GM12878 (cell line): ENCODE measurements around the gene RBMS3. TPM values are rescaled to one million over a fixed set of nuclear protein-coding genes. Genes with fewer than 3 reads are reported as not detected.

ENCODE experiments used
- ATAC-seq: fragments of 200-7000 bp; cut with Tn5 transposase; 3 replicates; pipeline ENCODE4 v1.9.1; 2020; ENCODE audit warnings: mild to moderate bottlenecking, moderate library complexity
- BruUV-seq: library from RNA; stranded (reverse); fragments of 400-500 nt; replicated peaks from 2 replicates; lab custom pipeline; 2021; lab: Mats Ljungman, UMichigan
- CTCF ChIA-PET: fragments of 300-600 bp; sonication (Branson Sonifier 250); formaldehyde crosslinking; extraction: SDS; loops from one replicate; lab custom pipeline; 2021; ENCODE audit warnings: inconsistent platforms; lab: Yijun Ruan, JAX
- POLR2A ChIA-PET: fragments of 350-600 bp; formaldehyde crosslinking; extraction: SDS; loops from one replicate; lab custom pipeline; 2021; ENCODE audit warnings: inconsistent platforms; lab: Charles Lee
- RAD21 ChIA-PET: fragments of 300-600 bp; sonication (Branson Sonifier 250); formaldehyde crosslinking; loops from one replicate; lab custom pipeline; 2023; ENCODE audit warnings: antibody characterized with exemption; ENCODE audit not compliant: unreplicated experiment; lab: Charles Lee
- SMC1A ChIA-PET: fragments of 300-600 bp; sonication (Branson Sonifier 250); formaldehyde crosslinking; loops from one replicate; lab custom pipeline; 2023; ENCODE audit not compliant: unreplicated experiment, uncharacterized antibody; lab: Charles Lee
- DNase-seq: peaks from one replicate; pipeline ENCODE4 v3.0.0-alpha.2; 2011; ENCODE audit warnings: low read depth, low spot score
- FAIRE-seq: peaks from 3 replicates; lab custom pipeline; 2011; peaks lifted over from hg19 to GRCh38; lab: Jason Lieb, UNC
- H2AFZ ChIP-seq: 2 replicates; pipeline ENCODE4 v1.6.0; 2011; ENCODE audit warnings: low read depth, low read length, control low read depth; ENCODE audit not compliant: control insufficient read depth
- H3K27ac ChIP-seq: 2 replicates; pipeline ENCODE4 v1.5.1; 2011; ENCODE audit warnings: control low read depth; ENCODE audit not compliant: control insufficient read depth, insufficient read depth
- H3K27me3 ChIP-seq, 2 experiments: replicated peaks in 1 of 2; 2 replicates each; pipeline versions ENCODE4 v1.6.0 to v1.6.1; 2011; ENCODE audit warnings: low read length in 1 of 2; ENCODE audit not compliant: control insufficient read depth in 2 of 2, insufficient read depth in 2 of 2
- H3K36me3 ChIP-seq, 2 experiments: 2 replicates each; pipeline ENCODE4 v1.5.1; 2011; ENCODE audit warnings: low read length in 1 of 2; ENCODE audit not compliant: control insufficient read depth in 2 of 2, insufficient read depth in 2 of 2
- H3K4me1 ChIP-seq: 2 replicates; pipeline ENCODE4 v1.6.1; 2011; ENCODE audit warnings: mild to moderate bottlenecking, low read length, moderate library complexity, mixed read lengths; ENCODE audit not compliant: control insufficient read depth, insufficient read depth
- H3K4me2 ChIP-seq: 2 replicates; pipeline ENCODE4 v1.6.0; 2011; ENCODE audit warnings: control low read depth; ENCODE audit not compliant: control insufficient read depth, insufficient read depth
- H3K4me3 ChIP-seq: fragments of 200-600 bp; sonication (generic); 2 replicates; pipeline ENCODE4 v1.5.1; 2016
- H3K79me2 ChIP-seq: 2 replicates; pipeline ENCODE4 v1.6.0; 2011; ENCODE audit warnings: low read length; ENCODE audit not compliant: control insufficient read depth, insufficient read depth
- H3K9ac ChIP-seq: 2 replicates; pipeline ENCODE4 v1.8.0; 2011; ENCODE audit warnings: low read length, control low read depth, mixed read lengths; ENCODE audit not compliant: control insufficient read depth, insufficient read depth
- H3K9me3 ChIP-seq: replicated peaks from 3 replicates; pipeline ENCODE4 v1.5.1; 2011; ENCODE audit warnings: mild to moderate bottlenecking, low read length; ENCODE audit not compliant: control insufficient read depth, insufficient read depth
- H4K20me1 ChIP-seq: 2 replicates; pipeline ENCODE4 v1.6.0; 2011; ENCODE audit not compliant: control insufficient read depth, insufficient read depth
- CHD2 ChIP-seq: IDR thresholded peaks from 2 replicates; pipeline ENCODE4 v1.6.1; 2011; ENCODE audit warnings: low read depth, low read length, improper control_type of control experiment, borderline replicate concordance
- EP300 ChIP-seq, 2 experiments: fragments of 150-350 bp in 1 of 2; IDR thresholded peaks; 2 replicates each; pipeline ENCODE4 v1.6.1; 2011 to 2012; ENCODE audit warnings: low read depth in 2 of 2, low read length in 2 of 2, borderline replicate concordance in 1 of 2, improper control_type of control experiment in 1 of 2, inconsistent platforms in 1 of 2; ENCODE audit not compliant: control insufficient read depth in 1 of 2
- GABPA ChIP-seq: IDR thresholded peaks from 2 replicates; pipeline ENCODE4 v1.6.1; 2014; ENCODE audit warnings: antibody characterized with exemption, low read depth, mild to moderate bottlenecking, inconsistent platforms
- HCFC1 ChIP-seq: fragments of 150-350 bp; IDR thresholded peaks from 2 replicates; pipeline ENCODE4 v1.6.1; 2014; ENCODE audit warnings: low read length
- POLR2AphosphoS2 ChIP-seq: IDR thresholded peaks from 2 replicates; pipeline ENCODE4 v1.6.1; 2011; ENCODE audit warnings: low read depth, mild to moderate bottlenecking, low read length, improper control_type of control experiment, moderate library complexity
- SMARCA5 ChIP-seq: fragments of 450-650 bp; IDR thresholded peaks from 2 replicates; pipeline ENCODE4 v1.6.1; 2017; ENCODE audit warnings: mild to moderate bottlenecking
- STAT1 ChIP-seq: fragments of 450-650 bp; conservative IDR thresholded peaks from 2 replicates; pipeline ENCODE4 v1.6.1; 2014; ENCODE audit warnings: antibody characterized with exemption, mild to moderate bottlenecking
- TARDBP ChIP-seq: IDR thresholded peaks from 2 replicates; pipeline ENCODE4 v1.6.1; 2016; ENCODE audit warnings: borderline replicate concordance
- TCF3 ChIP-seq: IDR thresholded peaks from 2 replicates; pipeline ENCODE4 v1.6.1; 2012; ENCODE audit warnings: low read depth, mild to moderate bottlenecking, low read length, borderline replicate concordance; ENCODE audit not compliant: insufficient read depth
- WGBS: methylation state at CpG from one replicate; pipeline ENCODE4 v1.1.6; 2016; ENCODE audit warnings: low lambda C conversion rate; ENCODE audit not compliant: insufficient replicate concordance, insufficient coverage; ENCODE audit errors: missing lambda C conversion rate; 5-methylcytosine and 5-hydroxymethylcytosine counted together
- in situ Hi-C: fragments of 300-500 bp; cut with MboI; formaldehyde crosslinking; loops from 9 replicates; pipeline ENCODE4 v1.14.3; 2018; ENCODE audit warnings: mixed read lengths
- intact Hi-C: fragments of 100-400 bp; cut with micrococcal nuclease; formaldehyde crosslinking; loops from one replicate; pipeline ENCODE4 v1.14.2; 2022; ENCODE audit not compliant: unreplicated experiment
- polyA plus RNA-seq, 11 experiments: library from polyadenylated mRNA; depleted of rRNA in 4 of 11; unstranded in 6 of 11; stranded (reverse) in 5 of 11; fragments of >200 nt; fragmentation: Nextera tagmentation in 4 of 11; fragmentation: Illumina TruSeq in 1 of 11; extraction: Ambion mirVana in 4 of 11; extraction: Trizol in 1 of 11; gene quantifications; 1 replicate in 1 of 11; 2 replicates in 10 of 11; pipeline versions ENCODE4 v1.2.1 to v1.2.3, GENCODE V29; 2011 to 2016; ENCODE audit warnings: inconsistent platforms in 2 of 11, missing spikeins in 2 of 11, low read depth in 1 of 11
- total RNA-seq, 4 experiments: library from RNA; depleted of rRNA in 3 of 4; stranded (reverse); fragments of >200 nt in 3 of 4; fragmentation: Illumina TruSeq in 1 of 4; extraction: Trizol in 1 of 4; gene quantifications; 2 replicates each; pipeline versions ENCODE4 v1.2.1 to v1.2.3, GENCODE V29; 2013 to 2021
- TF ChIP-seq, protein P1 (sequence below): fragments of 450-650 bp; IDR thresholded peaks from 2 replicates; pipeline ENCODE4 v1.6.1; 2017; ENCODE audit warnings: antibody characterized with exemption, mild to moderate bottlenecking, moderate library complexity
- TF ChIP-seq, protein P2 (sequence below): IDR thresholded peaks from 2 replicates; pipeline ENCODE4 v1.6.1; 2012; ENCODE audit warnings: low read depth, low read length, improper control_type of control experiment
- TF ChIP-seq, protein P3 (sequence below): fragments of 450-650 bp; IDR thresholded peaks from 2 replicates; pipeline ENCODE4 v1.6.1; 2016; ENCODE audit warnings: mild to moderate bottlenecking

The RBMS3 gene
- total and polyA plus RNA-seq, 10 of the 15 experiments (the other 5 are each of a cell fraction or from before 2014, with no cell fraction given), result 0.79 to 4.7 (median 3.1) TPM

DNA sequence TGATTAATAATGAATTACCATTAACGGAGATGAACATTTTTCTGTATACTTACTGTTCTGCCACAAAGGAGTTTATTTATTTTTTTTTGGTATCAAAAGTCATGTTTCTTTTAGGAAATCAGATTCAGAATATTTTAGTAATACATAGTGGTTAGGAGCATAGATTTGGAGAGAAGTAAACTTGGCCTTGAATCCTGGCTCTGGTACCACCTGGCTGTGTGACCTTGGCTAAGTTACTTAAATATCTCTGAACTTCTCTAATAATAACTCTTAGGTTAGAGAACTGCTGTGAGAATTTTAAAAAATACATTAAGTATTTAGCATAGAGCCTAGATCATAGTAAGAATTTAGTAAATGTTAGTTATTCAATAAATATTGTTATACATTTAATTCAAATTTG lies 309.1 kb downstream of the RBMS3 start:
- no TSS peak for BruUV-seq
- intact Hi-C loops (no loop called here), in situ Hi-C loops (no loop called here)
- no peak for FAIRE-seq
- Histone ChIP-seq H3K4me2 (no peak overlapping the region), H3K79me2 (no peaks in the 10 kb centered on the region), H3K36me3 (no peaks in the 10 kb centered on the region), H3K9ac (no peak overlapping the region), H4K20me1 (no peaks in the 10 kb centered on the region), H3K4me1 (no peaks in the 10 kb centered on the region), H3K27ac (no peak overlapping the region), H3K9me3 (peaks cover 1% of the 10 kb centered on the region; the same call in 1 of the 3 replicates), H3K27me3 (no peaks in the 10 kb centered on the region), H2AFZ (no peak overlapping the region), H3K4me3 (no peak overlapping the region)
- CTCF ChIA-PET, result no interaction called here
- 0% methylated on average over 1 of the region's 1 CpG for WGBS
- no peak for ATAC-seq
- POLR2A ChIA-PET, result no interaction called here
- RAD21 ChIA-PET, result no interaction called here
- no peak for DNase-seq
- SMC1A ChIA-PET, result no interaction called here
- no peak for TF ChIP-seq SMARCA5
- TF ChIP-seq HCFC1, result no peak
- TF ChIP-seq GABPA, result no peak
- TF ChIP-seq, protein P1, sequence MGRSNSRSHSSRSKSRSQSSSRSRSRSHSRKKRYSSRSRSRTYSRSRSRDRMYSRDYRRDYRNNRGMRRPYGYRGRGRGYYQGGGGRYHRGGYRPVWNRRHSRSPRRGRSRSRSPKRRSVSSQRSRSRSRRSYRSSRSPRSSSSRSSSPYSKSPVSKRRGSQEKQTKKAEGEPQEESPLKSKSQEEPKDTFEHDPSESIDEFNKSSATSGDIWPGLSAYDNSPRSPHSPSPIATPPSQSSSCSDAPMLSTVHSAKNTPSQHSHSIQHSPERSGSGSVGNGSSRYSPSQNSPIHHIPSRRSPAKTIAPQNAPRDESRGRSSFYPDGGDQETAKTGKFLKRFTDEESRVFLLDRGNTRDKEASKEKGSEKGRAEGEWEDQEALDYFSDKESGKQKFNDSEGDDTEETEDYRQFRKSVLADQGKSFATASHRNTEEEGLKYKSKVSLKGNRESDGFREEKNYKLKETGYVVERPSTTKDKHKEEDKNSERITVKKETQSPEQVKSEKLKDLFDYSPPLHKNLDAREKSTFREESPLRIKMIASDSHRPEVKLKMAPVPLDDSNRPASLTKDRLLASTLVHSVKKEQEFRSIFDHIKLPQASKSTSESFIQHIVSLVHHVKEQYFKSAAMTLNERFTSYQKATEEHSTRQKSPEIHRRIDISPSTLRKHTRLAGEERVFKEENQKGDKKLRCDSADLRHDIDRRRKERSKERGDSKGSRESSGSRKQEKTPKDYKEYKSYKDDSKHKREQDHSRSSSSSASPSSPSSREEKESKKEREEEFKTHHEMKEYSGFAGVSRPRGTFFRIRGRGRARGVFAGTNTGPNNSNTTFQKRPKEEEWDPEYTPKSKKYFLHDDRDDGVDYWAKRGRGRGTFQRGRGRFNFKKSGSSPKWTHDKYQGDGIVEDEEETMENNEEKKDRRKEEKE, result no peak
- TF ChIP-seq, protein P2, sequence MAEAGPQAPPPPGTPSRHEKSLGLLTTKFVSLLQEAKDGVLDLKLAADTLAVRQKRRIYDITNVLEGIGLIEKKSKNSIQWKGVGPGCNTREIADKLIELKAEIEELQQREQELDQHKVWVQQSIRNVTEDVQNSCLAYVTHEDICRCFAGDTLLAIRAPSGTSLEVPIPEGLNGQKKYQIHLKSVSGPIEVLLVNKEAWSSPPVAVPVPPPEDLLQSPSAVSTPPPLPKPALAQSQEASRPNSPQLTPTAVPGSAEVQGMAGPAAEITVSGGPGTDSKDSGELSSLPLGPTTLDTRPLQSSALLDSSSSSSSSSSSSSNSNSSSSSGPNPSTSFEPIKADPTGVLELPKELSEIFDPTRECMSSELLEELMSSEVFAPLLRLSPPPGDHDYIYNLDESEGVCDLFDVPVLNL, result no peak
- TF ChIP-seq EP300 (IDR thresholded peaks at IDR 0.05; ENCODE audit: borderline replicate concordance in 1 of 2, control insufficient read depth in 1 of 2, low read depth in 2 of 2, low read length in 2 of 2), result no peak
- no peak for TF ChIP-seq POLR2AphosphoS2
- TF ChIP-seq STAT1, result no peak
- TF ChIP-seq TCF3, result no peak
- no peak for TF ChIP-seq TARDBP
- no peak for TF ChIP-seq CHD2
- TF ChIP-seq, protein P3, sequence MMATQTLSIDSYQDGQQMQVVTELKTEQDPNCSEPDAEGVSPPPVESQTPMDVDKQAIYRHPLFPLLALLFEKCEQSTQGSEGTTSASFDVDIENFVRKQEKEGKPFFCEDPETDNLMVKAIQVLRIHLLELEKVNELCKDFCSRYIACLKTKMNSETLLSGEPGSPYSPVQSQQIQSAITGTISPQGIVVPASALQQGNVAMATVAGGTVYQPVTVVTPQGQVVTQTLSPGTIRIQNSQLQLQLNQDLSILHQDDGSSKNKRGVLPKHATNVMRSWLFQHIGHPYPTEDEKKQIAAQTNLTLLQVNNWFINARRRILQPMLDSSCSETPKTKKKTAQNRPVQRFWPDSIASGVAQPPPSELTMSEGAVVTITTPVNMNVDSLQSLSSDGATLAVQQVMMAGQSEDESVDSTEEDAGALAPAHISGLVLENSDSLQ, result no peak
